Left lobe of liver (tissue), 2 donors: ENCODE measurements around the gene DOCK9. TPM values are rescaled to one million over a fixed set of nuclear protein-coding genes. Genes with fewer than 3 reads are reported as not detected.

ENCODE experiments used
- ATAC-seq: fragments of 200-7000 bp; cut with Tn5 transposase; one replicate; pipeline ENCODE4 v1.9.1; 2020; ENCODE audit warnings: mild to moderate bottlenecking, moderate library complexity
- DNase-seq: peaks from one replicate; pipeline ENCODE4 v3.0.0-alpha.2; 2020; ENCODE audit warnings: low spot score
- total RNA-seq: library from RNA; stranded (reverse); gene quantifications from one replicate; pipeline ENCODE4 v1.2.1, GENCODE V29; 2021
- donor health status: DM: no; HTN: no; CAD: no; lungs with moderate emphysema.
- donor health status: DM: no; HTN: yes; CAD: no.

Gene DOCK9
- total RNA-seq, 1 donor from 2014 or later: 18.1 TPM

GRCh38 chr13:98999639-98999952 lies 21.7 kb upstream of the DOCK9 start:
- ATAC-seq: no peak
- no peak for DNase-seq

DNA sequence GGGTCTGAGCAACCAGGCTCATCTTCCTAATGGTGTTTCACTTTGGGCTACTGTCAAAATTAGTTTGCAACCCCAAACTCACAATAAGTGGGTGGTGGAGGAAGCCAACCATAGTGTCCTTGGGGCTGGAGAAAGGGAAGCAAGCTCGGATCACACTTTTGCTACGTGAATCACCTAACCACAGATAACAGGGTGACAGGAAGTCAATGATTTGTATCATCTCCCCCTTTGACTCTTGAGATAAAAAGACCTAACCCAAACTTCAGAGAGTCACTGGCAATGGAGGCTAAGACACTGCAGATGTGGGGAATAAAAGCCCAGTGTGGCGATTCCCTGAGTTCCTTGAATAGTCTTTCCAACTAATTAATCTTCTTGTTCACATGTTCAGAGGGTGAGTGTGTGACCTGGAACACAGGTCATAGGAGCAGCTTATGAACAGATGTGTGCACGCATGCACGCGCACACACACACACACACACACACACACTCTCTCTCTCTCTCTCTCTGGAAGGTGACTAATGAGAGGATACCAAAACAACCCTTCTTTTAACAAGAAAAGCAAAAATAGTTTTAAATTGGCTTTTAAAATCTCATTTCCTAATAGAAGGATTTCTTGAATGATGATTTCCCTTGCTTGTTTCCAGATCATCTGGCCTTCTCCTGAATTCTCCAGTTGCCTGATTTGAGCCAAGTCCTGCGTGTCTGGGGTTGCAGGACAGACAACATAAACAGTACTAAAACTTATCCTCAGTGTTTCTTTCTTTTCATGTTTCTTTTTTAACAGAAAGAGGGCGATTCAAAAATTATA lies 21.2 kb upstream of the DOCK9 start:
- no peak for ATAC-seq

GRCh38 chr13:98997738-98998641 lies 20.1 kb upstream of the DOCK9 start:
- DNase-seq (no peak), ATAC-seq (no peak)

More for the DNA sequence above, 21.2 kb upstream of the DOCK9 start:
- DNase-seq: no peak

DNA sequence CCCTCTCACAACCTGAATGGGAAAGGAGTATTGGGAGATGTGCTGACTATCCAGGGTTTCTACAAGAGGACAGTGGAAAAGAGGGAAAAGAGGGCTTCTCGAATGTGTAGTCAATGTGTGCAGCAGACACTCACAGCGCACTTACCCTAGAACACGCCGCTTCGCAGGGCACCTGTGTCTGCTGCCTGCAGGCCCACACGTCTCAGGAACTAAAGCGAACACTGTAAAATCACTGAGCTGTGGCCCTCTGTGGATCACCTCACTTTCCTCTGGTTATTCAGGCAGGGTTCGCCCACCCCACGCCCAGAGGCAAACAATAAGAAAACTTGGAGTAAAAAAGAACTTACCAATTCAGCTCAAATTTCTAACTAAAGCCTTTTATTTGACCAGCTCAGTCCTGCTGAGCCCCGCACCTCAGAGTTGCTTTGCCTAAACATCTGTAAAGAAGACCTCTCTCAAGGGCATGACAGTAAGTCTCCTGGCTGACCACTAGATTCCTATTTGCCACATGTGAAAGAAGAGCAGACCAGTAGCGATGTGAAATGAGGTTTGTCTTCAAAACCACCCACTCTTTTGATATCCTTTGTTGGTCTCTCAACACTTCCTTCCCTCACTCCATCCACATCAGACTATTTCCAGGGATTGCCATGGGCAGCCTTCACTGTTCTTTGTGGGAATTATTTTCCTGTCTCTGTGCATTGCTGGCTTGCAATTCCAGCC lies 19.3 kb upstream of the DOCK9 start:
- no peak for DNase-seq
- ATAC-seq: no peak

- no peak for ATAC-seq
- no peak for DNase-seq
Measured at GRCh38 chr13:98996046-98996445, 18.2 kb upstream of the DOCK9 start.

DNA sequence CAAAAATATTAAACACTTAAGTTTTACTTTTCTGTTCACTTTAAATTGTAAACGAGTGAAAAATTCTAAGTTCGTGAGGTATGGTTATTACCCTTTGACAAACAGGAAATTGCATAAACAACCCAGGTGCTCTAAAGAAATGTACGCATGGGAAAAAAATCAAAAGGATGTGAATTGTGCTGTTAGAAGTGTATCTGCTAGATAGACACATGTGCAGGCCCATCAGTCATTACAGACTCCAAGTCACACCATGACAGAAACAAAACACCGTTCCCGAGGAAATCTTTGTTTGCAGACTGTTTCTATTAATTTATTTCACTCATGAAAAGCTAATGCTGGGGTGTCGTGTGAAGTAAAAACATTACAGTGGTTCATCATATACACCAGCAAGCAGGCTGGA lies 17.0 kb upstream of the DOCK9 start:
- no peak for DNase-seq
- no peak for ATAC-seq

DNA sequence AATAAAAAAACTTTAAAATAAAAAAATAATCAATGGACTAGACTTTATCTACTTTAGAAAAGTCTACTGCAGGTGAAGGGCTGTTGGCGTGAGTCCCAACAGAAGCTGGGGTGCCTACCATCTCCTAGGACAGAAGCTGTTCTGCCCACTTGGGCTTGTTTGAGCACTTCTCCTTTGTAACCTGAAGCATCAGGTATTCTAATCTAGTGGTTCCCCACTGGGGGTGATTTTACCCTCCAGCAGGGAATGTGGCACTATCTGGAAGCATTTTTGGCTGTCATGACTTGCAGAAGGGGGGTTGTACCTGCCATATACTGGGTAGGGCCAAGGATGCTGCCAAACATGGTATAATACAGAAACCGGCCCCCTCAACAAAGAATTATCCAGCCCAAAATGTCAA lies 16.2 kb upstream of the DOCK9 start:
- ATAC-seq (no peak), DNase-seq (no peak)

DNA sequence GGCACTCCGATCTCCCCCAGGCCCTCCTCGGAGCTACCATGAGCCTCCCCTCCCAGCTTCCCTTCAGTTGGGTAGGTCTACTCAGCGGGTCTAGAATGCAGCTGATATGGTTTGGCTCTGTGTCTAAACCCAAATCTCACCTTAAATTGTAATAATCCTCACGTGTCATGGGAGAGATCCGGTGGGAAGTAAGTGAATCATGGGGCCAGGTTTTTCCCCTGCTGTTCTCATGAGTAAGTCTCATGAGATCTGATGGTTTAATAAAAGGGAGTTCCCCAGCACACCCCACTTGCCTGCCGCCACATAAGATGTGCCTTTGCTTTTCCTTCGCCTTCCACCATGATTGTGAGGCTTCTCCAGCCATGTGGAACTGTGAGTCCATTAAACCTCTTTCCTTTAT lies 14.5 kb upstream of the DOCK9 start:
- no peak for ATAC-seq
- no peak for DNase-seq

GRCh38 chr13:98990701-98991100 lies 12.8 kb upstream of the DOCK9 start:
- ATAC-seq: no peak

GRCh38 chr13:98989469-98990235 lies 11.8 kb upstream of the DOCK9 start:
- ATAC-seq (no peak), DNase-seq (no peak)

More at GRCh38 chr13:98990701-98991100, 12.8 kb upstream of the DOCK9 start:
- no peak for DNase-seq

DNA sequence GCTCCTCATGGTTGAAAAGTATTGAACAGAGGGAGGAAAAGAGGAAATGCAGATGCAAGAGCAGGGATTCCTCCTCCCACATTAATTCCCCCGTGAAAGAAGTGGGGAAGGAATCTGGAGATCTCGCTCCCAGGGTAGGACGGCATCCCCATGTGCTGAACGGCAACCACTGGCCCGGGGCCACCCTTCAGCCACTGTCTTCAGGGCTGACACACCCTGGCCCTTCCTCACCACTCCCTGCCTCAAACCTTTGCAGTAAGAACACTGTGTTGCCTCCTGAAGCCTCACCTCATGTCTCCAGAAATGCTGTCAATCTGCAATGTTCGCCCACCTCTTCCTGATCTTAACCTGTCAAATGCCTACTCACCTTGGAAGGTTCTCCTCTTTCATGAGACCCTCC lies 10.9 kb upstream of the DOCK9 start:
- DNase-seq (no peak), ATAC-seq (no peak)

GRCh38 chr13:98988277-98988676 lies 10.4 kb upstream of the DOCK9 start:
- no peak for DNase-seq
- ATAC-seq: no peak

- ATAC-seq: no peak
Measured at GRCh38 chr13:98987275-98987674, 9.4 kb upstream of the DOCK9 start.

DNA sequence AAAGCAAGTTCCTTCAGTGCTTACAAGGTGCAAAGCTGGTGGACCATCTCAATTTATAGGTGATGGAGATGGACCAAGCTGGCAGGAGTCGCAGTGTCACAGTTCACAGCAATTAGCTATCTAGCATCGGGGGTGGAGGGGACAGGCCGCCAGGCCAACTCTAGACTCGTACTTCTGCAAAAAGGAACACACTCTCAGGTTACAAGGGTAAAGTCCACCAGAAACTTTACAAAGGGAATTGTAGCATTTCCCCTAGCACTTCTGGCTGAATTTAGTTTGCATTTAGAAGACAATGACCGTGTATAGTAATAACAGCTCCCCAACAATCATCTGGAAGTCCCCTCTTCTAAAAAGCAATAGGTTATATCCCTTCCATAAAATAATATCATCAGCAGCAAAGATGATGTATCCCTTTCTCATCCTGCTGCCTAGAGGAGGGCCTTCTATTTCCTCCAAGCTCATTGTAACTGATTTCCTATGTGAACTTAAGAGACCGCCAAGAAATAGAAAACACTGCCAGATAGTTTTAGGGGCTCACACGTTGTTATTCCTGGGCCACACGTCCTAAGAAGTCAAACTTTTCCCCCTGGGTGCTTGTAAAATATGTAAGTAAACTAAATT lies 8.5 kb upstream of the DOCK9 start:
- DNase-seq (no peak), ATAC-seq (peak; percentile 83)

More at GRCh38 chr13:98987275-98987674, 9.4 kb upstream of the DOCK9 start:
- DNase-seq: no peak

GRCh38 chr13:98985591-98985990 lies 7.7 kb upstream of the DOCK9 start:
- no peak for ATAC-seq
- DNase-seq: no peak

- no peak for ATAC-seq
Measured at GRCh38 chr13:98984983-98985382, 7.1 kb upstream of the DOCK9 start.

DNA sequence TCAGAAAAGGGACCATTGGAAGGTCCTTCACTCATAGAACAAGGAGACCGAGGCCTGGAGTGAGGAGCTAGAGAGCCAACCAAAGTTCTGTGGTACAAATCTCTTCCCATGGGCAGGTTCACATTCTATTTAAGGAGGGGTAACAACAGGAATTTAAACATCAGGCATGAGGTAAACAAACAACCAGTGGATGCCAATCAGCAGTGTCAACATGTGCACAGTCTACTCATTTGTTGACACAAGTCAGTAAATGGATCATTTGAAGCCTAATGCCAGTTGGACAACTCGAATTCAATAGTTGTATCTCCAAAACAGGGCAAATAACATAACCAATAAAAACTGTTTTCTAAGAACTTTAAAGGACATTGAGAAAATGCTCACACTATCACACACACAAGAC lies 6.3 kb upstream of the DOCK9 start:
- no peak for DNase-seq
- ATAC-seq: peak; percentile 81

More at GRCh38 chr13:98984983-98985382, 7.1 kb upstream of the DOCK9 start:
- DNase-seq: no peak

GRCh38 chr13:98983182-98983581 lies 5.3 kb upstream of the DOCK9 start:
- DNase-seq (no peak), ATAC-seq (no peak)

DNA sequence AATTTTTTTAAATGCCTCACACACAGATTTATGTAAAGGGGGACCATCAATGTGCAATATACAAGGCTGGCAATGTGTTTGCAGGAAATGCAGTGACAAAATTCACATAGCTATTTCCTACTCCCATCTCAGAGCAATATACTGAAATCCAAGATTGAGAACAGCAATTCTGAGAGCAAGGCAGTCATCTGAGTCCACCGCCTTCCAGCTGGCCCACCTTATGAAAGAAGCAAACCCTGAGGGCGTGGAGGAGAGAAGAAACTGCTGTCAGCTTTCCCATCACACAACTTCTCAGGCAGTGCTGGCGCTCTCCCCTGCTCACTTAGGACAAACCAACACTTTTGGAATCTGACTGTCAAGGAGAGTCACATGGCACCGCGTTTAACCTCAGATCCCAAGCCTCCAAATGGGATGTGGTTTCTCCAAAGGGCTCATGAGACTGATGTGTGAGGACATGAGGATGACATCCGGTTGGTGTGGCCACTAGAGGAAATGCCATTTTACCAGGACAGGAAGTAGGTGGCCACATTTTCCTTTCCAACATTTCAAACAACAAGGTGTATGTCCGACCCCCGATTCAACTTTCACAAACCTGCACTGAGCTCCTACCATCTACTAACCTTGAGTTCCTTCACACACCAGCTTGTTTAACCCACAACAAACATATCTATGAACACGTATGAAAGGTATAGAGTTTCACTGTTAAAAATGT lies 3.7 kb upstream of the DOCK9 start:
- DNase-seq (no peak), ATAC-seq (no peak)
